NCI-H2227 treated with DMSO at 0.1 percent for 48 hours (cell line): ENCODE results near the gene MZB1.
"Not testable (repeated sequence)": the region's sequence is repeated elsewhere in the genome, so short reads cannot be mapped to it uniquely, and the experiment has no call there.

Experiments used
- DNase-seq: peaks from one replicate; lab custom pipeline; 2025; lab: John Stamatoyannopoulos, UW

Gene MZB1

DNA sequence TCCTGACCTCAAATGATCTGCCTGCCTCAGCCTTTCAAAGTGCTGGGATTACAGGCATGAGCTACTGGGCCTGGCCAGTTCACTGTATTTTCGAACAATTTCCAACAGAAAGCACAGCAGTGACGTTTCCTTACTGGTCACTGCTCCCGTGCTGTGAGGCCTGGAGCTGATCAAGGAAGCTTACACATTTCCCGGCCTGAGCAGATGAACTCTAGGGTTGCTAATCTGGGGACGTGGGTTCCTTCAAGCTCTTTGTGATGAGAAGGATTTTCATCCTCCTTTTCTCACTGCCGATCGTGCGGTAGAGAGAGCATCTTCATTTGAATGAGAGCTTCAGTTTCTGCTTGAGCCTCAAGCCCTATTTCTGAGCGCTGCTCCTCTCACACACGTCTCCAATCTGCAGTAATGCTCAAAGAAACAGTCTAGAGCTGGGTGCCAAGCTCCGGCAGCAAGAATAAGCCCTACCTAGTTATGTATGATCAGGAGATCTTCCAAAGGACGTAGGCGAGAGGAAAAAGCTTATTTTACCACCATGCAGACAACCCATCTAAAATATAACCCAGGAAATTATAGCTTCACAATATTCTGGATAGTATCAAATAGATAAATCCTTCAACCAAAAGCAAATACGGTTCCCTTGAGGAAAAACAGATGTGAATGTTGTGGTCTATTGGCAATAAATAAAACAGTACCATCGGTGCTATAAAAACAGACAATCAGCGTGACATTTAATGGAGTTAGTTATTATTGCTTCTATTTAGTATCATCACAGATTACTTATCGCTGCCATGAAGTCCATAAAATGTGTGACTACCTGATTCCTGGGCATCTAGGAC lies 21.5 kb upstream of the MZB1 start:
- DNase-seq, result no peak

- no peak for DNase-seq
These were observed 20.6 kb upstream of the MZB1 start for GRCh38 chr5:139410121-139410992.

GRCh38 chr5:139409116-139409515 lies 19.4 kb upstream of the MZB1 start:
- DNase-seq, result not testable (repeated sequence)

- DNase-seq, result no peak
These were observed 18.5 kb upstream of the MZB1 start for GRCh38 chr5:139408191-139408590.

- DNase-seq, result no peak
These were observed 17.8 kb upstream of the MZB1 start for GRCh38 chr5:139407517-139407916.

GRCh38 chr5:139406963-139407362 lies 17.2 kb upstream of the MZB1 start:
- no peak for DNase-seq

DNA sequence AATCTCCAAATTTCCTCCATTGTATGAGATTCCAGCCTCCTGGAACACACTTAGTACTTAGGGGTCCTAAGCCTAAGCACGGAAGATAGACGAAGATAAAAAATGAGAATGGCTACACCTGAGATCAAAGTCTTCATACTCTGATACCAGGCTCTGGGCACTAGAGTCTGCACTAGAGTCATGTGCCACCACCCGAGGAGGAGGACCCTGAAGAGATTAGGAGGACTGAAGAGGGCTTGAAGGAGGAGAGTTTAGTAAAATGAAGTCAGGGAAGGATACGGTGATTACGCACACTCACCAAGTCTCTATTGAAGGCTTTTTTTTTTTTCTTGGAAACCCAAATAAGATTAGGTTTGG lies 14.7 kb upstream of the MZB1 start:
- DNase-seq, result no peak

DNA sequence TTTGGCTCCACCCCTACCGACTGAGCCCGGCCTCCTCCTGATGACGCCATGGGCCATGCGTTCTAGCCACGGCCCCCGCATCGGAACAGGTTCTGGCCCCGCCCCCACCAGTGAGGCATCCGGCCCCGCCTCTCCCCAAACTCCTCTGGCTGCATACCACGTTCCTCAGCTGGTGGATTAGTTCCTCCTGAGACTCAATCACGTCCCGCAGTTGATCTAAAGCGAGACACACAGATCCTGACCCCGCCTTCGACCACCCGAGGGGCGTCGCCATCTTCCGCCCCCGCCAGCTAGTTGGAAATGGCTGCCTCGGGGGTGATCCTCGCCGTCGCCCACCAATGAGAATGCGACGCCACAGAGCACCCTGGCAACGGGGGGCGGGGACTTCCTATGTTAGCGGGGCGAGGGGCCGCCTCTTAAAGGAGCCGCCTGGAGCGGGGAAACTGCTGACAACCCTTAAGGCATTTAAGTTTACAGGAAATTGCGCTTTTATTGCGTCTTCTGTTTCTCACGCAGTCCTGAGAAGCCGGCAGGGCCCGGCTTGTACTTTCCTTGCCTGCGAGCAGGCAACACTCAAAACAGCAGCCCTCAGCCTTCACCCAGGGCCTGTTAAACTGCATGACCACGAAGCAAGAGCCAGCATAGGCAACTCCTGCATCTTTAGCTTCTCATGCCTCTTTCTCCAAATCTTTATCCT lies 14.2 kb upstream of the MZB1 start, which contains the start of gene SPATA24:
Gene SPATA24, minus strand, starts transcription at position 303 of the 697 bp plus-strand sequence. Its CDS starts 29 bp downstream, at position 274.
- DNase-seq, result peak; percentile 96

DNA sequence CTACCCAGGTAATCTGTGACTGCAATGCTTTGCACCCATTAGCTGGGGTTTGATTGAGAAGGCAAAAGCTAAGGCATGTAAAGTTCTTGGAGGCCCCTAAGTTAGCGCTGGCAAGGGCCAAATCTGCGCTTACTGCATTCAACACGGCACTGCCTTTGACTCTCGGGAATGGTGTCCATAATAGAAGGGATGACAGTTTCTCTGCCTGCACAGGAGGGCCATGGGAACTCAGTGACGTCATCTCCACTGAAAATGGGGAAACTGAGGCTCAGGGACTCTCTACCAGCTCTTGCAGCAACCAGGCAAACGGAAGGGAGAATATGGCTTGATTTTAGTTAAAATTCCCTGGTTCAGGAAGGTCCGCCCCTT lies 13.7 kb upstream of the MZB1 start:
- no peak for DNase-seq

DNA sequence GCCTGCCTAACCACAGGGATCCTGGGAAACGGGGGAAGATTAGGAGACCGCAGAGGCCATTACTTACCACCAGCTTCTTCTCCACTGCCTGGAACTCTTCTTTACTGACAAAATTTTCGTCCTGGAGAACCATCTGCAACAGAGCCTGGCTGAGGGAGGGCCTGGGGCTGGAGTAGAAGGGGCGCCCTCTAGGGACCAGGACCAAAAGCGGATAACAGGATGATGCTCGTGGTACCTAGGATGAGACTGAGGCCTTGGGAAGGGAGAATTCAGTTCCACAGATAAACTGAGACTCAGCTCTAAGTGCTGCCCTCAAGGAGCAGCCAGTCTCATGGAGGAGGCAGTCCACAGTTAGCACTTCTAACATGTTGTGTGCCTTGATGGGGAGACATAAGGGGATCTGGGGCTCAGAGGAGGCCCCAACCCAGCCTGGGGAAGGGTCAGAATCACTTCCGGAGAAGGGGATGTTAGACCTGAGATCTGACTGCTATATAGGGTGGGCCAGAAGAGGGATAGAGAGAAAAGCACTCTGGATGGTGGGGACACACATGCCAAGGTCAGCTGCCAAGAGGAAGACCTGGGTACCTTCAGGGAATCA lies 12.9 kb upstream of the MZB1 start:
- DNase-seq, result no peak

GRCh38 chr5:139401546-139401945 lies 11.8 kb upstream of the MZB1 start:
- DNase-seq, result no peak

GRCh38 chr5:139399501-139400121 lies 9.9 kb upstream of the MZB1 start:
- DNase-seq, result no peak

GRCh38 chr5:139397921-139398320 lies 8.2 kb upstream of the MZB1 start:
- no peak for DNase-seq

DNA sequence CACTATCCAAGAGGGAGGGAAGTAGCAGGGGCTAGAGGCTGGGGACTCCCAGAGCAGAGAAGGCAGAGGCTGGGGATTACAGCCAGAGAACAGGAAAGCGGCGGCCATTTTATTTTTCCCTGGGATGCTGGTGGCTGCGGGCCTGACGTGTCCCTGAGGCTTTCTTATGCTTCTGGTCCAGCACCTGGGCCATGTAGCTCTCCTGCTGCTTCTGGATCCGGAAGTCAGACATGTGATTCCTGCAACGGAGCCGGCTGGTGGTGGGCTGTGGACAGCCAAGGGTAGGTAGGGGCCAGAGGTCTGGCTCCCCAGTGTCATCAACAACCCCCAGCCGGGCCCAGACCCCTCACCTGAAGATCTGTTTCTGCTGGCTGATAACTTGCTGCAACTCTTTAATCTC lies 7.0 kb upstream of the MZB1 start:
- no peak for DNase-seq

- no peak for DNase-seq
These were observed 6.3 kb upstream of the MZB1 start for GRCh38 chr5:139395844-139396640.

- DNase-seq, result no peak
These were observed 5.2 kb upstream of the MZB1 start, which contains the start of gene PROB1 for GRCh38 chr5:139394654-139395566. Gene PROB1 (minus strand): TSS chr5:139395104. CDS start chr5:139395081, 23 bp downstream.

GRCh38 chr5:139394123-139394653 lies 4.5 kb upstream of the MZB1 start:
- no peak for DNase-seq

DNA sequence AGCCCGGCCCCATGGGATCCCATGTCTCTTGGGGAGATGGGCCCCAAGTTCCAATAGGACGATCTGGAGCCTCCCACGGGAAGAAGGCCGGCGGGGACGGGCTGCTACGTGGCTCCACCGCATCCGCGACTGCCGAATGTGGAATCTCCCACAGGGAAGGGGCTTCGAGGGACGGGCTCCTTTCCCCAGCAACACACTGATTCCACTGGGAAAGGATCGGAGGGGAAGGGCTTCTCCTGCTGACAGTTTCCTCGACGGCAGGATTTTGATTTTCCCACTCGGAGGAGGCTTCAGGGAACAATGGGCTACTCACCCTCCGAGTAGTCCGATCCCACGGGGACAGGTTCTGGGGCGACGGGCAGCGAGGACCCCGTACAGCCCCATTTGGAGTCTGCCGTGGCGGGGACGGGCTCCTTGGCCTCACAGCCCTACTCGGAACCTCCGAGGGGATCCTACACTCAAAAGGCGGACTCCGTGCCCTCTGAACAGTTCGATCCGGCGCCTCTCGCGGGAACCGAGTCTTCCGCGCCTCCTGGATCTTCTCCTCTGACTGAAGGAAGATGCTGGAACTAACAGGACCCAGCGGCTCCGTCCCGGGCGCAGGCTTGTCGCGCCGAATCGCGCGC lies 3.9 kb upstream of the MZB1 start:
- no peak for DNase-seq
